Ectodermal cell (in vitro differentiated cells): ENCODE measurements around the gene TSPAN5.

Experiments
- H3K27ac ChIP-seq: 2 replicates; pipeline ENCODE4 v1.7.0; 2013; ENCODE audit warnings: mild to moderate bottlenecking, low read depth, low read length; ENCODE audit not compliant: insufficient read depth, poor library complexity, severe bottlenecking
- H3K27me3 ChIP-seq: 2 replicates; pipeline ENCODE4 v1.7.0; 2013; ENCODE audit warnings: mild to moderate bottlenecking, low read length; ENCODE audit not compliant: insufficient read depth, control insufficient read depth, poor library complexity, severe bottlenecking
- H3K36me3 ChIP-seq: one replicate; pipeline ENCODE4 v1.7.0; 2013; ENCODE audit warnings: low read length; ENCODE audit not compliant: control insufficient read depth, insufficient read depth
- H3K4me1 ChIP-seq: one replicate; pipeline ENCODE4 v1.7.0; 2013; ENCODE audit warnings: low read length; ENCODE audit not compliant: control insufficient read depth, insufficient read depth
- H3K4me3 ChIP-seq: 2 replicates; pipeline ENCODE4 v1.7.0; 2013; ENCODE audit warnings: low read depth, low read length, control low read depth; ENCODE audit not compliant: insufficient read depth
- H3K9me3 ChIP-seq: 2 replicates; pipeline ENCODE4 v1.7.0; 2013; ENCODE audit warnings: mild to moderate bottlenecking, low read length, moderate library complexity; ENCODE audit not compliant: control insufficient read depth
- WGBS, 2 experiments: methylation state at CpG; one replicate each; pipeline ENCODE4 v1.1.7; 2013; ENCODE audit warnings: missing lambda C conversion rate in 2 of 2; 5-methylcytosine and 5-hydroxymethylcytosine counted together

The TSPAN5 gene

DNA sequence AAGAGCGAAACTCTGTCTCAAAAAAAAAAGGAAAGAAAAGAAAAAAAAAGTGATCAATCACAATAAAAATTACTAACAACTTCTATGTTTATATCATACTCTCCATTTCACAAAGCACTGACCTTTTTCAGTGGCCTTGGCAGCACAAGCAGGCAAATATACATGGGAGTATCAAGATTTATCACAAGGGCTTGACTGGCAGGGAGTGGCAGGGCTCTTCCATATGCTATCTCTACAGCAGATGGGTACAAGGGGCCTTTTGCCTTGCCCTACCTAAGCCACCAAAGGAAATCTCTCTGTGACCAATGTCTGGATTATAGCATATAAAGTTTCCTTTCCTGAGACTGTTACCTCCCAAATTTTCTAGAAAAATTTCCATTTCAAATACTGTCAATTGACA, 24.4 kb downstream of the TSPAN5 start:
- 88% methylated on average over 1 of the region's 1 CpG; no CpG with 5 or more reads in 1 of the 2 experiments for WGBS, 2 experiments

DNA sequence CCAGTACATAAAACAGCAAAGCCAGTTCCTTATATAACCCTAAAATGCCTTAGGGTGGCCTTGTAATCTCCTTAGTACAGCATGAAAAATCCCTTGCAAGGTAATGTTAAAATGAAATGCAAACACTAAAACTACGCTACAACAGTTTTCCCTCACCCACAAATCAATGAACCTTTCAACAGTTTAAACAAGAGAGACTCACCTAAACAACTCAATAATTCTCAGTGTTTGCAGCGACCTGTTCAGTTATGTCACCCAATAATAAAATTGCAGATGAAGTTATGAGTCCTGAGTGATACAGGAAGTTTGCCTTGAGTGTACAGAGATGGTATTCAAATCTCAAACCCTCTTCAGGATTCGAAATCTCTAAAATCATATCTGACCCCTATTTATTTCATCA, 25.3 kb downstream of the TSPAN5 start:
- Histone ChIP-seq H3K9me3 (no peaks in the 10 kb centered on the region), H3K27ac (no peak overlapping the region), H3K36me3 (no peaks in the 10 kb centered on the region), H3K4me1 (peaks cover 14% of the 10 kb centered on the region), H3K27me3 (no peaks in the 10 kb centered on the region), H3K4me3 (no peak overlapping the region)
- 97 to 100% methylated on average over 3 of the region's 3 CpGs for WGBS, 2 experiments

More for the DNA sequence above, 24.4 kb downstream of the TSPAN5 start:
- no peak overlapping the region for H3K4me3 ChIP-seq
- no peaks in the 10 kb centered on the region for H3K9me3 ChIP-seq
- H3K4me1 ChIP-seq: peaks cover 14% of the 10 kb centered on the region
- no peak overlapping the region for H3K27ac ChIP-seq
- no peaks in the 10 kb centered on the region for H3K27me3 ChIP-seq
- no peaks in the 10 kb centered on the region for H3K36me3 ChIP-seq

DNA sequence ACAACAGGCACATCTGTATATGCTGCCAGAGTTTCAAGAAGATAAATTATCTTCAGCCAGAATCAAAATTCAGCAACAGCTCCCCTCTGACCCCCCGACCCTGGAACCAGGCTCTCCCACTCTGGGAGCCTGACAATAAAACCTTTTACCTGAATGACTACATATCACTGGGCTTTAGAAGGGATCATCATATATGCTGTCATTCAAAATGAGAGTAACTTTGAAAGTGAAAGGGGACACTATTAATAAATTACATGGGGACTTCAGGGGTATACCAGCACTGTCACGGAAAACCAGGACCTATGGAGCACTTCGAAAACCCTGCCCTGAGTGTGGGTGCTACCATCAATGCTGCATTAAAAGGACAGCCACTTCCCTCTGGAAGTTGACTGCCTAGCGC, 26.2 kb downstream of the TSPAN5 start:
- H3K4me1 ChIP-seq: peaks cover 14% of the 10 kb centered on the region
- WGBS, 2 experiments: 93 to 95% methylated on average over 4 of the region's 4 CpGs
- no peak overlapping the region for H3K4me3 ChIP-seq
- H3K27me3 ChIP-seq: no peaks in the 10 kb centered on the region
- no peaks in the 10 kb centered on the region for H3K36me3 ChIP-seq
- no peak overlapping the region for H3K27ac ChIP-seq
- no peaks in the 10 kb centered on the region for H3K9me3 ChIP-seq

DNA sequence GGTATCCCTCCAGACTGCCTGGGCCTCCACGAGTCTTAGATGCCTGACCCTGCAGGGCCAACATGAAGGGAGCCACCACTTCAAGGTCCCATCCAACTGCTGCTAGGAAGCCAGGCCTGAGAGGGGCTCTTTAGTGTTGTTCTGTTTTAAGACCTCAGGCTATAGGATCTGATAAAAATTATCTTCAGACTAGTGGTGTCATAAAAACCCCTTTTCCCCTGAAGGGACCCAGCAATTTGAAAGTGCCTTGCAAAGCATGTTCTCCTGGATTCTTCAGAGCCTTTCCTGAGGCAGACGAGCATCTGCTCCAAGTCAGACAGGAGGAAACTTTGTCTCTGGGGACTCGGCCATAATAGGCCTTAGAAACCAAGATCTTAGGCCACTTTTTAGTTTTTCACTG, 26.9 kb downstream of the TSPAN5 start:
- Histone ChIP-seq H3K27me3 (no peaks in the 10 kb centered on the region), H3K9me3 (no peaks in the 10 kb centered on the region), H3K27ac (no peak overlapping the region), H3K36me3 (no peaks in the 10 kb centered on the region), H3K4me3 (no peak overlapping the region), H3K4me1 (peaks cover 14% of the 10 kb centered on the region)
- WGBS, 2 experiments: 89 to 93% methylated on average over 3 of the region's 3 CpGs

DNA sequence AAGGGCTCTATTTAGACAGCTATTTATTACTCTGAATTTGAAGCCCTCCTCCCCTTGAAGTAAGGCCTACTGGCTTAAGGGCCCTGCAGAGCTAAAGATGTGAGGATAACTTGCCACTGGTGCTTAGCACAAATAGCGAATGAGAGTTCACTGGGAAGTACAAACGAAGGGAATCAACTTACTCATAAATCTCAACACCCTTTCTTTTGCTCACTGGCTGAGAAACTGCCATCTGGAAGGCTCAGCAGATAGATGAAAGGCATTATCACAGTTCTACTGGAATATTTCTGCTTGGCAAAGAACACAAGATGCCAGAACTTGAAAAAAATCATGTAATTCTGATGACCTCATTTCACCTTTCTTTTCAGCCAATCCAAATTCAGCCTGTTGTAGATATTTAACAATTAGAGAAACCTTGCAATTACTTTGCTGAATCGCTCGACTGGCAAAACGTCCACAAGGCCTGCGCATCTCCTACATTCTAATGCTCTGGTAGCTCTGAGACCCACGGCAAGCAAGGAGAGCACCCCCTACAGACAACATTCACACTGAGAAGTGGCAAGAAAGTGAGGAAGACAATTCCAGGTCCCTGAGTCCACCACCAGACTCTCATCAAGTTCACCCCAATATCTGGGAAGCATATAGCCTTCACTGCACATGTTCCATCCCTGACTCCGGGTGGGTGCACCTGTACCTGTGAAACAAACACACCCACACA, 27.5 kb downstream of the TSPAN5 start:
- peaks cover 14% of the 10 kb centered on the region for H3K4me1 ChIP-seq
- 86 to 87% methylated on average over 8 of the region's 8 CpGs for WGBS, 2 experiments
- no peaks in the 10 kb centered on the region for H3K36me3 ChIP-seq
- H3K27ac ChIP-seq: no peak overlapping the region
- H3K9me3 ChIP-seq: no peaks in the 10 kb centered on the region
- H3K27me3 ChIP-seq: no peaks in the 10 kb centered on the region
- no peak overlapping the region for H3K4me3 ChIP-seq

DNA sequence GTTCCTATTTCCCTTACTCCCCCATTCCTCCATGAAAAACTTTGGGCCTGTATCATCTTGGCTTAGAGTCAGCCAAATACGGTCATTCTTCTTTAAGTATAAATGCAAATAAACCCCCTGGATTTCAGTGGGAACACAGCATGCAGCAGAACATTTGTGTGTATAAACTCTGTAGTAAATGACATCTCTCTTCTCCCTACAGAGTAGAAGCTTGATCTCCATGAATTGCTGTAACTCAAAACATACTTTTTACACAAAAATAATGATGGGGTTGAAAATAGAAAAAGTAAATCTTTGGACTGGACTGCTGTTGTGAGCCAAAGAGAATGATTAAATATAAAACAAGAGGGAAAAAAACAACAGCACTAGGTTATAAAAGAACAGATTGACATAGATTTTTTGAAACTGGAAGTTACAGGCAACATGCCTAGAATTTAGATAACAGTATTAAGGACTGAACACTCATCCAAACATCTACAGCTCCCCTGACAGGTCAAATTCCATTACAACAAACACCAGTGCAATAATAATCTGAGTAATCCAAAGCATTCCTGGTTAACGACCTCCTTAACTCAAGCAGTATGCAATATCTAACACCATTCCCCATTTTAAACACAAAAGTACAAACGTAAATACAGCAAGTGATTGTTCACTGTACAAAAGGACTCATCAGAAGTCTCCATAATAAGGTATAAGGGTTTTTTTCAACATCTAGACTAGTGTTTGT, 30.7 kb downstream of the TSPAN5 start:
- Histone ChIP-seq H3K27ac (no peak overlapping the region), H3K27me3 (no peaks in the 10 kb centered on the region), H3K9me3 (no peaks in the 10 kb centered on the region), H3K4me1 (peaks cover 20% of the 10 kb centered on the region), H3K36me3 (no peaks in the 10 kb centered on the region), H3K4me3 (no peak overlapping the region)
- 65 to 83% methylated on average over 3 of the region's 3 CpGs for WGBS, 2 experiments

DNA sequence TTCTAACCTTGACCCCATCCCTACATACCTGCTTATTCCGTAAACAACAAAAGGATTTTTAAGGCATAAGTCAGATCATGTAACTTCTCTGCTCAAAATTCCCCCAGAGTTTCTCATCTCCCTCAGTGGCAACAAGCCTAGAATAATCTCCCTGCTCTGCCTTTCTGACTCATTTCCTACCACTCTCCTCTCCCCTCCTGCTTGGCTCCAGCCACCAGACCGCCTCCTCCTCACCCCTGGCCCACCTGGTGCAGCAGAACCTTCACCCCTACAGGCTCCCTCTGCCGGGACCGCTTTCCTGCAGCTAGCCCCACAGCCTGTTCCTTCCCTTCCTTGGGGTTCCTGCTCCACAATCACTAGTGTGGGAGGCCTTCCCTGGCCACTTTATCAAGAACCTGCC, 32.1 kb downstream of the TSPAN5 start:
- WGBS, 2 experiments: 71 to 75% methylated on average over 4 of the region's 4 CpGs

DNA sequence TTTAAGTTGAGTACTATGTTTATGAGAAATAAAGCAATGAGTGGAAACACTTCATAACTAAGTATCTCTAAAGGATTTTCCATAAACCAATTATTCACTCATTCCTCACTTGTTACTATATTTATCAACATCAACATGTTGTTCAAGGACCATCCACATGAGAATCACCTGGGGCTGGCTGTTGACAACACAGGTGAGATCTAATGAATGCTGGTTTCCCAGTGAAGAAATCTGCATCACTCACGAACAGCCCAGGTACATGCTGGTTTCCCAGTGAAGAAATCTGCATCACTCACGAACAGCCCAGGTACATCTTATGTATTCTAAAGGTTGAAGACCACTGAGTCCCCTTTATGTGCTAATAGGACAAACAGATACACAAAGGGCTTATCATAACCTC, 32.5 kb downstream of the TSPAN5 start:
- 80 to 84% methylated on average over 2 of the region's 2 CpGs for WGBS, 2 experiments
- Histone ChIP-seq H3K4me1 (peaks cover 22% of the 10 kb centered on the region), H3K36me3 (no peaks in the 10 kb centered on the region), H3K27ac (no peak overlapping the region), H3K27me3 (no peaks in the 10 kb centered on the region), H3K4me3 (no peak overlapping the region), H3K9me3 (no peaks in the 10 kb centered on the region)

More for the DNA sequence above, 32.1 kb downstream of the TSPAN5 start:
- Histone ChIP-seq H3K36me3 (no peaks in the 10 kb centered on the region), H3K4me3 (no peak overlapping the region), H3K9me3 (no peaks in the 10 kb centered on the region), H3K27ac (no peak overlapping the region), H3K4me1 (peaks cover 25% of the 10 kb centered on the region), H3K27me3 (no peaks in the 10 kb centered on the region)

DNA sequence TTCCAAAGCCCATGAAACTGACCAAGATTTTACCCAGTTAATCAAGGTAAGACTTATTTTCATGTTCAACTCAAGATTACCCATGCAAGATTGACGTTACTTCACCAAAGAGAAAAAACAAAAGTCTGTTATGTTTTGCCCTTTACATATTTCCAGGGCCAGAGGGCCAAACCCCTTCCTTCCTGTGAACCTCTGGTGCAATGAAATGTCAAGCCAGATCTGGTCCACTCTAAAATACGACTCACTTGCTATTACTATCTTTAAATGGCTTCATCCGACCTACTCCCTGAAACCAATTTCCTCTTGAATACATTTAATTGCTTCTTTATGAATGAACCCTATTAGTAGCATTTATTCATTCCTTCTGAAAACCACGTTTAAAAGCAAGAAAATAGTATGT, 33.0 kb downstream of the TSPAN5 start:
- no peak overlapping the region for H3K27ac ChIP-seq
- no peaks in the 10 kb centered on the region for H3K9me3 ChIP-seq
- no peaks in the 10 kb centered on the region for H3K36me3 ChIP-seq
- H3K27me3 ChIP-seq: no peaks in the 10 kb centered on the region
- peaks cover 22% of the 10 kb centered on the region for H3K4me1 ChIP-seq
- H3K4me3 ChIP-seq: no peak overlapping the region
- WGBS, 2 experiments: 94 to 97% methylated on average over 3 to 4 of the region's 4 CpGs

DNA sequence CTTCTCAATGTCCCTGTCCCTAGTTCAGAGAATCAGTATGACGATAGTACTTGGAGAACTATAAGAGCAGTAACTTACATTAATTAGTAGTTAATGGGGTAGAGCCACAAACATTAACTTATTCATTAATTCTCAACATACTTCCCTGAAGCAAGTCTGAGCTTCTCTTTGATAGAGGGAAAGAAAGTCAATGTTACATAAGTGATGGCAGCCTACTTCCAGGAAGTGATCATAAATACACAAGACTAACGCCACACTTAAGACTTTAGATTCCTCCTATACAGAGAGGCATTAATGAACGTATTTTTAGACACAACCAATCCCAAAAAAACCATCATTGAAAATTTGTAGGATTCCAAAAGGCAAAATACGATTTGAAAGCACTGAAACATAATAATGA, 33.8 kb downstream of the TSPAN5 start:
- Histone ChIP-seq H3K9me3 (no peaks in the 10 kb centered on the region), H3K4me1 (peaks cover 23% of the 10 kb centered on the region), H3K36me3 (no peaks in the 10 kb centered on the region), H3K4me3 (no peak overlapping the region), H3K27ac (no peak overlapping the region), H3K27me3 (no peaks in the 10 kb centered on the region)
- WGBS, 2 experiments: 100% methylated on average over 1 to 2 of the region's 4 CpGs
